ENCODE measurements around the gene BDKRB2.

Gene BDKRB2

GRCh38 chr14:96225213-96225612 lies 20.6 kb downstream of the BDKRB2 start:
- Histone ChIP-seq H3K27me3 (ENCODE audit: control insufficient read depth in 1 of 2, insufficient read depth in 2 of 2, low read length in 2 of 2) (no peaks in the 10 kb centered on the region), H3K36me3 (ENCODE audit: control insufficient read depth in 1 of 2, insufficient read depth in 2 of 2, low read length in 2 of 2) (no peaks in the 10 kb centered on the region), H3K9ac (ENCODE audit: low read depth in 1 of 2, low read length in 2 of 2) (no peak overlapping the region), H3K4me1 (ENCODE audit: control insufficient read depth in 1 of 2, insufficient read depth in 2 of 2, low read length in 2 of 2) (peaks cover 20 to 21% of the 10 kb centered on the region in 2 donors), H3K9me3 (ENCODE audit: control insufficient read depth in 1 of 2, low read length in 2 of 2) (no peaks in the 10 kb centered on the region), H3K27ac (ENCODE audit: low read depth, low read length) (no peak overlapping the region), H3K4me3 (ENCODE audit: low read depth in 1 of 2, low read length in 2 of 2) (peak overlapping the region in 1 of 2 donors; percentile 18)

- no peaks in the 10 kb centered on the region for H3K27me3 ChIP-seq (ENCODE audit: control insufficient read depth in 1 of 2, insufficient read depth in 2 of 2, low read length in 2 of 2)
- H3K9ac ChIP-seq (ENCODE audit: low read depth in 1 of 2, low read length in 2 of 2) = no peak overlapping the region
- no peak overlapping the region for H3K4me3 ChIP-seq (ENCODE audit: low read depth in 1 of 2, low read length in 2 of 2)
- H3K27ac ChIP-seq (ENCODE audit: low read depth, low read length) = no peak overlapping the region
- no peaks in the 10 kb centered on the region for H3K9me3 ChIP-seq (ENCODE audit: control insufficient read depth in 1 of 2, low read length in 2 of 2)
- H3K36me3 ChIP-seq (ENCODE audit: control insufficient read depth in 1 of 2, insufficient read depth in 2 of 2, low read length in 2 of 2) = no peaks in the 10 kb centered on the region
- H3K4me1 ChIP-seq (ENCODE audit: control insufficient read depth in 1 of 2, insufficient read depth in 2 of 2, low read length in 2 of 2) = peaks cover 20 to 21% of the 10 kb centered on the region in 2 donors
Measured at GRCh38 chr14:96225745-96226151, 21.1 kb downstream of the BDKRB2 start.

- no peak overlapping the region for H3K27ac ChIP-seq (ENCODE audit: low read depth, low read length)
- H3K4me3 ChIP-seq (ENCODE audit: low read depth in 1 of 2, low read length in 2 of 2) = no peak overlapping the region
- H3K36me3 ChIP-seq (ENCODE audit: control insufficient read depth in 1 of 2, insufficient read depth in 2 of 2, low read length in 2 of 2) = no peaks in the 10 kb centered on the region
- H3K27me3 ChIP-seq (ENCODE audit: control insufficient read depth in 1 of 2, insufficient read depth in 2 of 2, low read length in 2 of 2) = no peaks in the 10 kb centered on the region
- no peak overlapping the region for H3K9ac ChIP-seq (ENCODE audit: low read depth in 1 of 2, low read length in 2 of 2)
- H3K9me3 ChIP-seq (ENCODE audit: control insufficient read depth in 1 of 2, low read length in 2 of 2) = no peaks in the 10 kb centered on the region
- H3K4me1 ChIP-seq (ENCODE audit: control insufficient read depth in 1 of 2, insufficient read depth in 2 of 2, low read length in 2 of 2) = peaks cover 20 to 26% of the 10 kb centered on the region in 2 donors
Measured at GRCh38 chr14:96227428-96227827, 22.8 kb downstream of the BDKRB2 start.

- Histone ChIP-seq H3K9me3 (ENCODE audit: control insufficient read depth in 1 of 2, low read length in 2 of 2) (no peaks in the 10 kb centered on the region), H3K9ac (ENCODE audit: low read depth in 1 of 2, low read length in 2 of 2) (no peak overlapping the region), H3K27ac (ENCODE audit: low read depth, low read length) (no peak overlapping the region), H3K4me1 (ENCODE audit: control insufficient read depth in 1 of 2, insufficient read depth in 2 of 2, low read length in 2 of 2) (peaks cover 18 to 28% of the 10 kb centered on the region in 2 donors), H3K27me3 (ENCODE audit: control insufficient read depth in 1 of 2, insufficient read depth in 2 of 2, low read length in 2 of 2) (no peaks in the 10 kb centered on the region), H3K36me3 (ENCODE audit: control insufficient read depth in 1 of 2, insufficient read depth in 2 of 2, low read length in 2 of 2) (no peaks in the 10 kb centered on the region), H3K4me3 (ENCODE audit: low read depth in 1 of 2, low read length in 2 of 2) (no peak overlapping the region)
Measured at GRCh38 chr14:96229315-96229714, 24.7 kb downstream of the BDKRB2 start.

GRCh38 chr14:96231056-96231455 lies 26.4 kb downstream of the BDKRB2 start:
- no peaks in the 10 kb centered on the region for H3K27me3 ChIP-seq (ENCODE audit: control insufficient read depth in 1 of 2, insufficient read depth in 2 of 2, low read length in 2 of 2)
- no peaks in the 10 kb centered on the region for H3K36me3 ChIP-seq (ENCODE audit: control insufficient read depth in 1 of 2, insufficient read depth in 2 of 2, low read length in 2 of 2)
- H3K4me3 ChIP-seq (ENCODE audit: low read depth in 1 of 2, low read length in 2 of 2) = no peak overlapping the region
- H3K9me3 ChIP-seq (ENCODE audit: control insufficient read depth in 1 of 2, low read length in 2 of 2) = no peaks in the 10 kb centered on the region
- H3K27ac ChIP-seq (ENCODE audit: low read depth, low read length) = no peak overlapping the region
- H3K4me1 ChIP-seq (ENCODE audit: control insufficient read depth in 1 of 2, insufficient read depth in 2 of 2, low read length in 2 of 2) = peaks cover 10 to 23% of the 10 kb centered on the region in 2 donors
- H3K9ac ChIP-seq (ENCODE audit: low read depth in 1 of 2, low read length in 2 of 2) = no peak overlapping the region

GRCh38 chr14:96231526-96232130 lies 27.0 kb downstream of the BDKRB2 start:
- no peak overlapping the region for H3K4me3 ChIP-seq (ENCODE audit: low read depth in 1 of 2, low read length in 2 of 2)
- no peaks in the 10 kb centered on the region for H3K36me3 ChIP-seq (ENCODE audit: control insufficient read depth in 1 of 2, insufficient read depth in 2 of 2, low read length in 2 of 2)
- H3K27ac ChIP-seq (ENCODE audit: low read depth, low read length) = no peak overlapping the region
- no peaks in the 10 kb centered on the region for H3K9me3 ChIP-seq (ENCODE audit: control insufficient read depth in 1 of 2, low read length in 2 of 2)
- H3K4me1 ChIP-seq (ENCODE audit: control insufficient read depth in 1 of 2, insufficient read depth in 2 of 2, low read length in 2 of 2) = peaks cover 9 to 22% of the 10 kb centered on the region in 2 donors
- no peaks in the 10 kb centered on the region for H3K27me3 ChIP-seq (ENCODE audit: control insufficient read depth in 1 of 2, insufficient read depth in 2 of 2, low read length in 2 of 2)
- no peak overlapping the region for H3K9ac ChIP-seq (ENCODE audit: low read depth in 1 of 2, low read length in 2 of 2)

- Histone ChIP-seq H3K9ac (ENCODE audit: low read depth in 1 of 2, low read length in 2 of 2) (no peak overlapping the region), H3K27me3 (ENCODE audit: control insufficient read depth in 1 of 2, insufficient read depth in 2 of 2, low read length in 2 of 2) (no peaks in the 10 kb centered on the region), H3K4me1 (ENCODE audit: control insufficient read depth in 1 of 2, insufficient read depth in 2 of 2, low read length in 2 of 2) (peaks cover 9 to 22% of the 10 kb centered on the region in 2 donors), H3K27ac (ENCODE audit: low read depth, low read length) (no peak overlapping the region), H3K9me3 (ENCODE audit: control insufficient read depth in 1 of 2, low read length in 2 of 2) (no peaks in the 10 kb centered on the region), H3K4me3 (ENCODE audit: low read depth in 1 of 2, low read length in 2 of 2) (no peak overlapping the region), H3K36me3 (ENCODE audit: control insufficient read depth in 1 of 2, insufficient read depth in 2 of 2, low read length in 2 of 2) (no peaks in the 10 kb centered on the region)
Measured at GRCh38 chr14:96232506-96232905, 27.9 kb downstream of the BDKRB2 start.

- H3K27me3 ChIP-seq (ENCODE audit: control insufficient read depth in 1 of 2, insufficient read depth in 2 of 2, low read length in 2 of 2) = no peaks in the 10 kb centered on the region
Measured at GRCh38 chr14:96233661-96234060, 29.0 kb downstream of the BDKRB2 start.

GRCh38 chr14:96235426-96235825 lies 30.8 kb downstream of the BDKRB2 start:
- no peak overlapping the region for H3K9ac ChIP-seq (ENCODE audit: low read depth in 1 of 2, low read length in 2 of 2)
- no peaks in the 10 kb centered on the region for H3K36me3 ChIP-seq (ENCODE audit: control insufficient read depth in 1 of 2, insufficient read depth in 2 of 2, low read length in 2 of 2)
- peaks cover 28 to 40% of the 10 kb centered on the region in 2 donors for H3K4me1 ChIP-seq (ENCODE audit: control insufficient read depth in 1 of 2, insufficient read depth in 2 of 2, low read length in 2 of 2)
- no peaks in the 10 kb centered on the region for H3K9me3 ChIP-seq (ENCODE audit: control insufficient read depth in 1 of 2, low read length in 2 of 2)
- no peaks in the 10 kb centered on the region for H3K27me3 ChIP-seq (ENCODE audit: control insufficient read depth in 1 of 2, insufficient read depth in 2 of 2, low read length in 2 of 2)
- no peak overlapping the region for H3K27ac ChIP-seq (ENCODE audit: low read depth, low read length)
- no peak overlapping the region for H3K4me3 ChIP-seq (ENCODE audit: low read depth in 1 of 2, low read length in 2 of 2)

More at GRCh38 chr14:96233661-96234060, 29.0 kb downstream of the BDKRB2 start:
- H3K27ac ChIP-seq (ENCODE audit: low read depth, low read length) = no peak overlapping the region
- H3K9ac ChIP-seq (ENCODE audit: low read depth in 1 of 2, low read length in 2 of 2) = no peak overlapping the region
- no peaks in the 10 kb centered on the region for H3K36me3 ChIP-seq (ENCODE audit: control insufficient read depth in 1 of 2, insufficient read depth in 2 of 2, low read length in 2 of 2)
- H3K4me3 ChIP-seq (ENCODE audit: low read depth in 1 of 2, low read length in 2 of 2) = no peak overlapping the region
- peaks cover 12 to 24% of the 10 kb centered on the region in 2 donors for H3K4me1 ChIP-seq (ENCODE audit: control insufficient read depth in 1 of 2, insufficient read depth in 2 of 2, low read length in 2 of 2)
- H3K9me3 ChIP-seq (ENCODE audit: control insufficient read depth in 1 of 2, low read length in 2 of 2) = no peaks in the 10 kb centered on the region

GRCh38 chr14:96237641-96238040 lies 33.0 kb downstream of the BDKRB2 start:
- Histone ChIP-seq H3K9me3 (ENCODE audit: control insufficient read depth in 1 of 2, low read length in 2 of 2) (no peaks in the 10 kb centered on the region), H3K4me1 (ENCODE audit: control insufficient read depth in 1 of 2, insufficient read depth in 2 of 2, low read length in 2 of 2) (peaks cover 34 to 37% of the 10 kb centered on the region in 2 donors), H3K4me3 (ENCODE audit: low read depth in 1 of 2, low read length in 2 of 2) (no peak overlapping the region), H3K27me3 (ENCODE audit: control insufficient read depth in 1 of 2, insufficient read depth in 2 of 2, low read length in 2 of 2) (no peaks in the 10 kb centered on the region), H3K9ac (ENCODE audit: low read depth in 1 of 2, low read length in 2 of 2) (no peak overlapping the region), H3K27ac (ENCODE audit: low read depth, low read length) (no peak overlapping the region), H3K36me3 (ENCODE audit: control insufficient read depth in 1 of 2, insufficient read depth in 2 of 2, low read length in 2 of 2) (peaks cover 0 to 8% of the 10 kb centered on the region in 2 donors)

Measured in duodenal mucosa (tissue), 2 donors.